D341Med (cell line): ENCODE data around the gene IZUMO4.

ENCODE experiments used
- DNase-seq: peaks from one replicate; pipeline ENCODE4 v3.0.0; 2012; ENCODE audit warnings: low spot score

IZUMO4 gene, protein sequence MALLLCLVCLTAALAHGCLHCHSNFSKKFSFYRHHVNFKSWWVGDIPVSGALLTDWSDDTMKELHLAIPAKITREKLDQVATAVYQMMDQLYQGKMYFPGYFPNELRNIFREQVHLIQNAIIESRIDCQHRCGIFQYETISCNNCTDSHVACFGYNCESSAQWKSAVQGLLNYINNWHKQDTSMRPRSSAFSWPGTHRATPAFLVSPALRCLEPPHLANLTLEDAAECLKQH

DNA sequence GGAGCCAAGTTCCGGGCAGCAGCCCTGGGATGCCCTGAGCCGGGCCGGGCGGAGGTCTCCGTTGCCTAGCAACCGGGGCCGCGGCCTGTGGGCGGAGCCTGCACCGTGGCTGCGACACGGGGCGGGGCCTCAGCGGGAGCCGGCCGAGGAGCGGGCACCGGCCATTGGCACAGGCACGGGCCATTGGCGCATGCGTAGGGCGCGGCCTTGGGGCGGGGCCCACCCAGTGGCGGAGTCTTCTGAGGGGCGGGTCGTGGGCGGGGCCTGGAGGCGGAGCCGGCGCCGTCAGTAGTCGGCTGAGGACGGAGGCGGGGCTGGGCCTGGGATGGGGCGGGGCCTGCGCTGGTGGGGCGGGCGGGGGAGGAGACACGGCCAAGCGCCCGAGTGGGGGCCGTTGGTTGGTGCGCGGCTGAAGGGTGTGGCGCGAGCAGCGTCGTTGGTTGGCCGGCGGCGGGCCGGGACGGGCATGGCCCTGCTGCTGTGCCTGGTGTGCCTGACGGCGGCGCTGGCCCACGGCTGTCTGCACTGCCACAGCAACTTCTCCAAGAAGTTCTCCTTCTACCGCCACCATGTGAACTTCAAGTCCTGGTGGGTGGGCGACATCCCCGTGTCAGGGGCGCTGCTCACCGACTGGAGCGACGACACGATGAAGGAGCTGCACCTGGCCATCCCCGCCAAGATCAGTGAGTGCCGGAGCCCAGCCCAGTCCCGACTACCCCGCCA, at the start of gene IZUMO4:
Gene IZUMO4, plus strand, starts transcription at position 436 of the 723 bp plus-strand sequence. Its CDS starts 31 bp downstream, at position 467.
- peak; percentile 99 for DNase-seq

DNA sequence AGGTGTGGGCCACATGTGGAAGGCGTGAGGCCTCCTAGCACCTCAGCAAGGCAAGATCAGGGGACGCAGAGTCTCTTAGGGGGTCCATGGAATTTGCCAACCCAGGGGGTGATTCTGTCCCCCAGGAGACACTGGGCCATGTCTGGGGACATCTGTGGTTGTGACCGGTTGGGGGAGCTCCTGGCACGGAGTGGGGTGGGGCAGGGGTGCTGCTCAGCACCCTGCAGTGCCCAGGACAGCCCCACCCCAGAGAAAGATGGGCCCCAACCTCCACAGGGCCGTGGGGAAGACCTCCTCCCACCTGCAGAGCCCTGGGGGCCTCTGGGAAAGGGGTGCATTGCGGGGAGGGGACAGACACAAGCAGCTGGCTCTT, 49.7 kb upstream of the IZUMO4 start:
- no peak for DNase-seq

DNA sequence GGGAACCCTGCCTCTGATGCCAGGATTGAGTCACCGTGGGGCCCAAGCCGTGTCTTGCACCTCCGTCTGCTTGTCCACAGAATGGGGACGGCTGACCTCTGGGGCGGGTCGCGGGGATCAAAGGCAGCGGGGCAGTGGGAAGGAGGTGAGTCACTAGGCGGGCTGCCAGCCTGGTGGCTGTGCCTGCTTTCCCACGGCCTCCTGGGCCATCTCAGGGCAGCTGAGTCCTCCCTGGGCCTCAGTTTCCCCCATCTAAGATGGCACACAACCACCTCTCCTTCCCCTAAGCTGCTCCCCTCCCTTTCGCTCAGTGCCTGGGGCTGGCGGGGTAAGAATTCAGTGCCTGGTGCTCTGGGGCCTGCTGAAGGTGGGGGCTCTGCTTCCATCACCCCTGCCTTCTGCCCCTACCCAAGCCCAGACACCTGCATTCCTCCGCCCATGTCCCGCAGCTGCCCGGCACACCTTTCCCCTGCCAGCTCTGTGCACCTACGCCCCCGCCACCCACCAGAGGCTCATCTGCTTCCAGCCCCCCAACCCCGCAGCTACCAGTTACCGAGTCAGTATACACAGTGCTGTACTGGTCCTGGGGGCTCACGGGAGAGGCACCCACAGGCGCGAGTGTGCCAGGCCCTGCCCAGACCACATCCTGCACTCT, 49.1 kb upstream of the IZUMO4 start:
- DNase-seq: no peak

DNA sequence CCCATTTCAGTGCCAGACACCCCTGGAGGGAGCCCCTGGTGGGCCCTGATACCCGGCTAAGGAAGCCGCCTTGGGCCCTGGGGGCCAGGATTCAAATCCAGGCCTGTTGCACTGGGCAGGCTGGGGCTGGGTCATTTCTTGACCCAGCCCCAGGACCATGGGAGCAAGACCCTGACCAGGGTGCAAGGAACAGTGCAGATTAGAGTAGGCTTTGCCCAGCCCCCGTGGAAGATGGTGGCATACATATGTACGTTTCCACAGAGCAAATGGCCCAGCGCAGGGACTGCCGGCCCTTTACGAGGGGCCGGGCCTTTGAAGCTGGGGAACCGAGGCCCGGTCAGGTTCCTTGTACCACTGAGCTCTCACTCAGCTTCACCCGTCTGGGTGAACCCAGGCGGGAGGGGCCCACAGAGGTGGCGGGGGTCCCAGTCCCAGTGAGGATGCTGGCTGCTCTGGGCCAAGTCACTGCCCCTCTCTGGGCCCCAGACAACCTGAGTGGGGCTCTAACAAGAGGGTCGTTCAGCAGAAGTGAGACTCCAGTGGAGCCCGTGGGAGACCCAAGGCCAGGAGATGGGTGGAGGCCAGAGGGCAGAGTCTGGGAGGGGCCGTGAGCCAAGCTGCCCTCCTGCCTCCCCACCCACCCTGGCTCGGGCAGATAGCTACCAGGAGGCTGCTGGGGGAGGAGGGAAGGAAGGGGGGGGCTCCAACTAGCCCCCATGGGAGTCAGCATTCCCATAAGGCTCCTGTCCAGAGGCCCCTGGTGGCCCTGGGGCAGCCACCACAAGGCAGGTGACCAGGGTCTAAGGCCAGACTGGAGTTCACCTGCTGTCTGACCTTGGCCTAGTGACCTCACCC, 48.4 kb upstream of the IZUMO4 start:
- no peak for DNase-seq

DNA sequence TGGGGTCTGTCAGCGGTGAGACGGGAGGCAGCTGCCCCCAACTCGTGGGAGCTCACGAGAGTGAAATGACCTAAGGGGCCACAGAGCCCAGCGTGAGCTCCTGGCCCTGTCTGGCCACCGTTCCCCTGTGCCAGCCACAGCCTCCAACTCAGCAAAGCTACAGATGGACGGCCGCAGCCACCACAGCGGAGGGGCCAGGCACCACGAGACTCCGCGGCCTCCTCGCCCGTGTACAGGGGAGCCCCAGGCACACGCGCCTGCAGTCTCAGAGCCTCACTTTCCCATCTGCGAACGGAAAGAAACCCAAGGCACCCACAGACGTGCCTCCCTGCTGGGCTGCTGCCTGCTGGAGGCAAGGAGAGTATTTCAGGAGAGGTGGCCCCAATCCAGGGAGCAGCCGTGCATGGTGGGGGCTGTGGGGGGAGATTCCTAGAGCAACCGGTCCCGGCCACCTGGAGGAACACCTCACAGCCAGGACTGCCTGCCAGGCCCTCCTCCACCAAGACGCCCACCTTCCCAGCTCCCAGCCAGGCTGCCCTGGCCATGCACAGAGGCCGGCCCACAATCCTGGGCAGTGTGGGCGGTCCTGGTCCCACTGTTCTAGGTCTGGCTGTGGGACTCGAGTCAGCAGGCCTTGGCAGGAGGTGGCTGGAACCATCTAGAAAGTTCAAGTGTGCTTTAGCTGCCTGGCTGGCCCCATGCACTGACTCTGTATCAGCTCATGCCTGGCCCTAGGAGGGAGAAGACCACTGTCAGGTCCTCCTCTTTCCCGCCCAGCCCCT, 47.6 kb upstream of the IZUMO4 start:
- DNase-seq: no peak

DNA sequence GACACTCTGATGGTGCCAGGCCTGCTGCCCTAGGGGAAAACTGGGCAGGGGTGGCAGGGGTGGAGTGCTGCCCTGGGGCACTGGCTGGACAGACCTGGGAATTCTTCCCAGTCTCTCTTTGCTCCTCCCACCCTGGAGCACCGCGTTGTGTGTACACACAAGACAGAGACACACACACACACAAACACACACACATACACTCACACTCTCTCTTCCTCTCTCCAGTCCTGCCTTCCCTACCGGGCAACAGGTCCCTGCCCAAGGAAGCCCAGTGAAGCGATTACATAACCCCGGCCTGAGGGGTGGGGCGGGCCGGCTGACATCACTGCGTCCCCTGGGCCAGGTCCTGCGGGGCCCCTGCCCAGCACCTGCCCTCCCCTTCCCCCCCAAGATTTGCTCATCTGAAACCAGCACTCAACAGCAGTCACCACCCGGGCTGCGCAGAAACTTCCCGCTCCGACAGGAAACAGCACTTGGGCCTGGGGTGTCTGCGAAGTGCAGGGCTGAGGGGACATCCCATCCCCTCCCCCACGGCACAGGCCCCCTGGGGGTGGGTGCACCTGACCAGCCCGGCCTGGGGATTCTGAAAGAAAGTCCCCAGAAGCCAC, 46.9 kb upstream of the IZUMO4 start:
- DNase-seq: no peak

DNA sequence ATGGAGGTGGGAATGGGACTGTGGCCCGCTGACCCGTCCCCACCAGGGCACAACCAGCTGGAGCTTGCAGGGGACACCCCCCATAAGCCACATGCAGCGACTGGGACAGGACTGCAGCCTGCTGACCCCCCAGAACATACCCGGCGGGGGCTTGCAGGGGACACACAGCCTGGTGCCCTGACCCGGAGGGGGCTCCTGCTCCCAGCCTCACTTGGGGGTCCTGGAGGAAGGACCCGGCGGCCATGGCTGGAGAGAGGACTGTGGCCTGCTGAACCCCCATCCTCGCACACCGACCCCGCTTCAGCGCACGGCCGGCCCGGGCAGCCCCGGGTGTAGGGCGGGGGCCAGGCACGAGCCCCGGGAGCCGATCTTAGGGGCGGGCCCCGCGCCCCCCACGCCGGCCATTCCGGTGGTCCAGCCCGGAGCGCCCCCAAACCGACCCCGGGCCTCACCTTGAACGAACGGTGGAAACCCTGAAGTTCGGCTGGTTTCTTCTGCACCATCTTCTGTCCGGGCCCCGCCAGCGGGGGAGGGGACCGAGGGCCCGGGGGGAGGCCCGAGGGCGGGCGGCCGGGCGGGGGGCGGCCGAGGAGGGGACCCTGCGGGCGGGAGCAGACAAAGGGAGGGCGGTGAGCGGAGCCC, 46.2 kb upstream of the IZUMO4 start:
- no peak for DNase-seq

DNA sequence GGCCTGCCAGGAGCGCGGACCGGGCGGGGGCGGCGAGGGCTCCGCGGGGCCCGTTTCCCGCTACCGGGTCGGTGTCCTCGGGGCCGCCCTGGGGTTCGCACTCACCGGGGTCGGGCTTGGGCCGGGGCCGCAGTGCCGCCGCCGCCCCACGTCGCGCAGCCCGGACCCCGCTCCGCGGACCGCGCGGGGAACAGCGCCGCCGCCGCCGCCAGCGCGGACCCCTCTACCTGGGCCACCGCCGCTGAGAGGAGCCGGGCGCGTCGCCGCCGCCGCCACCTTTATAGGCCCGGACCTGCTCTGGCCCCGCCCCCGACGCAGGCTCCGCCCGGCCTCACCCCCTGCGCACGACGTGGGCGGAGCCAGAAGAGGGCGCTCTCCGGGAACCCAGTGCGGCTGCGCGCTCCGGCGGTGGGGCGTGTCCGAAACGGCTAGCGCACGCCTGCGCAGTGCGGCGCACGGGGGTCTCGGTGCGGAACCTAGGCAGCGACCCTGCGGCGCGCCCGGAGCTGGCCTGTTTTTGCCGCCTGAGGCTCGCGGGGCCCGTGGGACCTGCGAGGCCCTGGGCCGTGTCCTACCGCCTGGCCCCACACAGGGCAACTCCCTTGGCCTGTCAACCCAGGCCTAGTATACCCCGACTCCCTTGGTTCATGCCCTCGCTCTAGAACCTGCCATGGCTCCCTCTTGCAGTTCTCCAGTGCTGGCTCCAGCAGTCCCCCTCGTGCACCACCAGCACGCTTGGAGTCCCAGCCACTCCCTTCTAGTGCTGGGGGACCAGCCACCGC, 45.5 kb upstream of the IZUMO4 start, which contains the start of gene MKNK2:
Gene MKNK2, minus strand, starts transcription at position 254 of the 782 bp plus-strand sequence. CDS start 393 bp downstream, outside the sequence.
- DNase-seq: peak; percentile 99

DNA sequence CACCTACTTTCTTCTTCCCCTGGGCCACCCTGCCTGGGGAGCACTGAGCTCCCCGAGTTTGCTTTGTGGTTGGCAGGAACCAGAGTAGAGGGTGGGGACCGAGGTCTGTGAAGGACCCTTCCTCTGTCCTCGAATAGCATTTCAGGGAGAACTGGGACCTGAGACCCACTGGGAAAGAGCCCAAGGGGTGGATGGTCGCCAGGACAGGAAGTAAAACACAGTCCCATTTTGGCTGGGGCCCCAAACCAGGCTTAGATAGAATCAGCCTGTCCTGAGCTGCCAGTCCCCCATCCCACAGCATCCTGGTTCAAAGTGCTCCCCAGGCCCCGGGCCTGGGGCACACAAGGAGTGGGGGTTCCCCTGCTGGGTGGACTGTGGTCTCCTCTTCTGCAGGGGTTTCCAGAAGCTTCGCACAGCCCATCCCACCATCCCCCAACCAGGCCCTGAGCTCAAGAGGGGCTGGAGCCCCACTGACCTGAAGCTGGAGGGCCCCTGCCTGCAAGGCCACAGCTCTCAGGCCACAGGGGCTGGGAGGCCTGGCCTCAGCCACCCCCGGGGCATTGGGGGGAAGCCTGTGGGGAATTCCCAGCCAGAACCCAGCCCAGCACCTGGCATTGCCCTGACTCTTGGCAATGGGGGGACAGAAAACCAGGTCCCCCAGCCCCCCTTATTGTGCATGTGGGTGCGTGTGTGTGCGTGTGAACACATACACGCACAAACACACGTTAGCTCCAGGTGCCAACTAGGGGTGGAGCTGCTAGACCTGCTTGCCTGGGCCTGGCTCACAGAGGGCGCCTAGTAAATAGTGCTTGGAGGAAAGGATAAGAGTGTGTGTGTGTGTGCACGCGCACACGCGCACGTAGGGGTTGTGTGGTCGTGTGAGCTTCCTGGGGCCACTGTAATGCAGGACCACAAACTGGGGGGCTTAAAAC, 44.7 kb upstream of the IZUMO4 start:
- no peak for DNase-seq

DNA sequence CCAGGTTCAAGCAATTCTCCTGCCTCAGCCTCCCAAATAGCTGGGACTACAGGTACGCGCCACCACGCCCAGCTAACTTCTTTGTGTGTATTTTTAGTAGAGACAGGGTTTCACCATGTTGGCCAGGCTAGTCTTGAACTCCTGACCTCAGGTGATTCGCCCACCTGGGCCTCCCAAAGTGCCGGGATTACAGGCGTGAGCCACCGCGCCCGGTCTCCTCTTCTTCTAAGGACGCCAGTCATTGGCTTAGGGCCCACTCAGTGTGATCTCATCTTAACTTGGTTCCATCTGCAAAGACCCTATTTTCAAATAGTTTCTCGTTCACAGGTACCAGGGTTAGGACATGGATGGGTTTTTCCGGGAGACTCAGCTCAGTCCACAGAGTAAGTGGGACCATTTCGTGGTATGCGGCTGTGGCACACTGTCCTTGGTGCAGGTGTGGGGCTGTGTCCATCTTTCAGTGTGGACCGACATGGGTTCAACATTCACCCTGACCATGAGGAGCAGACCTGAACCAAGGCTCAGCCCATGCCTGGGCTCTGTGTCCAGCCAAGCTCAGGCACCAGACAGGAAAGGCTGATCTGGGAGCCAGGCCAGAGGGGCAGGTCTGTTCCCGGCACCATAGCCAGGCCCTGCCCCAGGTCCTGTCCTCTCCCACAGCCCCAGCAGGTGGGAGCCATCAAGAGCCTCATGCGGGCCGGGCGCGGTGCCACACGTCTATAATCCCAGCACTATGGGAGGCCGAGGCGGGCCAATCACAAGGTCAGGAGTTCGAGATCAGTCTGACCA, 42.9 kb upstream of the IZUMO4 start:
- DNase-seq: no peak

DNA sequence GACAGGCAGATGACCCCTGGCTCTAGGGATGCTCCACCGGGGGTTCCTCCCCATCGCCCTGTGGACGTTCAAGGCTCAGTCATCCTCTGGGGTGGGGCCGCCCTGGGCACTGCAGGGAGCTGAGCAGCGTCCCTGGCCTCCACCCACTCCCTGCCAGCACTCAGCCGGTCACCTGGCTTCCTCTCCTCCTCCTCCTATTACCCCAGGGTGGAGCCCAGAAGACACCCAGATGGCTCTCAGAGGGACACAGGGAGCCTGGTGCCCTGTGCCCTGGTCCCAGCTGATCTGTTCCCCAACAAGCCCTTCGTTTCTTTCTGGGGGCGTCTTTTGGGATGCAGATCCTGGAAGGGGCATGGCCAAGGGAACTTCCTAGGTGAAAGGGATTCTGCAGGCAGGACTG, 42.0 kb upstream of the IZUMO4 start:
- DNase-seq: no peak

DNA sequence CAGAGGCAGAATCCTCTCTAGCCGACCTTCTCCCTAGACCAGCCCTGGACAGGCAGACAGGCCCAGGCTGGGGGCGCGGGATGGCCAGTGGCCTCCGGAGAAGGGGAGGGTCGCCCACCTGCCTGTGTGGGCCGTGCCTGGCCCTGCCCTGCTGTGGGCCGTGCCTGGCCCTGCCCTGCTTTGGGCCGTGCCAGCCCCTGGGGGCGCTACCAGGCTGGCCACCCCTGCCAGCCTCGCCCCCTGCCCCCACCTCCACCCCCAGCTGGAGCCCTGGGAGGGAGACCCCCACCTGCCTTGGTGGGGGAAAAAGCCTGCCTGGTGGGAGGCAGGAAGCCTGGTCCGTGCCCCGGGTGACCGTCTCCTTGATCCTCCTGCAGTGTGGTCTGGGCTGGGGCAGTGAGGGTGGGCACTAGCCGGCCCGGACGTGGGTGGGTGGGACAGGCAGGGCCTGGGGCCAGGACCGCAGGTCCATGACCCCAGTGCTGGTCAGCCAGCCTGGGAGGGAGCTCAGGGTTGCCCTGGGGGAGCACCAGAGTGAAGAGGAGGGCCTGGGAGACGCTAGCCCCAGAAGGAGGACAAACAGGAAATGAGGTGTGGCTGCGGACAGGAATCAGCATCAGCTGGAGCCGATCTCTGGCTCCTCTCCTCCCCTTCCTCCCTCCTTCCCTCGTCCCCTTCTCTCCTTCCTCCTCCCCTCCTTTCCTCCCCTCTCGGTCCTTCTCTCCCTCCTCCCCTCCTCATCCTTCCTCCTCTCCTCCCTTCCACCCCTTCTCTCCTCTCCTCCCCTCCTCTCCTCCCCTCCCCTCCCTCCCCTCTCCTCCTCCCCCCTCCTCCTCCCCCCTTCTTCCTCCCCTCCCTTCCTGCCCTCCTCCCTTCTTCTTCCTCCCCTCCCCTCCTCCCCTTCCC, 40.5 kb upstream of the IZUMO4 start:
- DNase-seq: no peak

DNA sequence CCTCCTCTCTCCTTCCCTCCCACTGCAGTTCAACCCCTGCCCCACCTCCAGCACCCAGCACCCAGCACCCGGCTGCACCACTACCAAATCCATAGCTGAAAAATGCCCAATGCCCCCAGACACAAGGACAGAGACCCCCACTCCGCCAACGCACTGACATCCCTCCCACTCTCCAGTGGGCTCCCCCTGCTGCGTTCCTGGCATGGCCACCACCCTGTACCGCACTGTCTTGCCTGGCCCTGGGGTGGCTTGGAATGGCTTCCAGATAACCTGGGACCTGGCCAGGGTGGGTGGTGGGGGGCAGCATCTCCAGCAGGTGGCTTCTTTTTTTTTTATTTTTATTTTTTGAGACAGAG, 39.9 kb upstream of the IZUMO4 start:
- no peak for DNase-seq

DNA sequence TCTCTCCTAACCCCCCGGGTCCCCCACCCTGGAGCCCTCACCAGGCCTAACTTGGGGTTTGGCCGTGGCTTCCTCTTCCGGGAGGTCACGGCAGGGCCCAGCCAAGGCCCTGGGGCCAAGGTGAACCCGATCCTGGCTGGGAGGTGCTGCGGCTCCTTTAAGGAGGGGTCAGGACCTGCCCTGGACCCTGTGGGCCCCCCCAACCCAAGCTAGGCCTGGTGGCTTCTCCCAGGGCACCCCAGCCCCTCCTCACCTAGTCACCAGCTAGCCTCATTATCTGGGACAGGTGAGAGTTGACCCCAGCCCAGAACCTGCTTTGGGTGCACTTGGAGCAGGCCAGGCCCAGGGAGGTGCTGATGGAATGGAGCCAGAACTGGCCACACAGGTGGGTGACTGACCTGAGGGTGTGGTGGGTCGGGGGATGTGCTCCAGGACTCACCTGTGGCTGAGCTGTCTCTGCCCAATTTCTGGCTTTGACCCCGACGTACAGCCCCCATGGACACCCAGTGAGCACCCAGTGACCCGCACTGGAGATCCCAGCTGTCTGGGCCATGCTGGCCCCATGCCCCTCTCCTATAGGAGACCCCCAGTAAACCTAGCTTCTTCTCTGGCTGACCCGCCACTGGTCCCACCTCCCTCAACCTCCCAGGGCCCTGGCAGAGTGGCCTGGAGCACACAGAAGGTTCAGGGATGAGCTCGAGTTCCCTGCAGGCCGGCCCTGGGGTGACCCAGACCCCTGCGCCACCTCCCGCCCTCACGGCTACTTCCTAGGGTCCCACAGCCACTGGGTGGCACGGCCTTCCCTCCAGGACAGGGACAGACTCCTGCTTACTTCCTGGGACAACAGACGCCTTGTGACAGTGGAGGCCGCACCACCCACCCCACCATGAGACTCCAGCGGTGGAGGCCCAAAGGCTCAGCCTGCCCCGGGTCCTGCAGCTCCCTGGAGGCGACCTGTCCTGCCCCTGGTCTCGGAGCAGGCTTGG, 38.9 kb upstream of the IZUMO4 start:
- DNase-seq: no peak

DNA sequence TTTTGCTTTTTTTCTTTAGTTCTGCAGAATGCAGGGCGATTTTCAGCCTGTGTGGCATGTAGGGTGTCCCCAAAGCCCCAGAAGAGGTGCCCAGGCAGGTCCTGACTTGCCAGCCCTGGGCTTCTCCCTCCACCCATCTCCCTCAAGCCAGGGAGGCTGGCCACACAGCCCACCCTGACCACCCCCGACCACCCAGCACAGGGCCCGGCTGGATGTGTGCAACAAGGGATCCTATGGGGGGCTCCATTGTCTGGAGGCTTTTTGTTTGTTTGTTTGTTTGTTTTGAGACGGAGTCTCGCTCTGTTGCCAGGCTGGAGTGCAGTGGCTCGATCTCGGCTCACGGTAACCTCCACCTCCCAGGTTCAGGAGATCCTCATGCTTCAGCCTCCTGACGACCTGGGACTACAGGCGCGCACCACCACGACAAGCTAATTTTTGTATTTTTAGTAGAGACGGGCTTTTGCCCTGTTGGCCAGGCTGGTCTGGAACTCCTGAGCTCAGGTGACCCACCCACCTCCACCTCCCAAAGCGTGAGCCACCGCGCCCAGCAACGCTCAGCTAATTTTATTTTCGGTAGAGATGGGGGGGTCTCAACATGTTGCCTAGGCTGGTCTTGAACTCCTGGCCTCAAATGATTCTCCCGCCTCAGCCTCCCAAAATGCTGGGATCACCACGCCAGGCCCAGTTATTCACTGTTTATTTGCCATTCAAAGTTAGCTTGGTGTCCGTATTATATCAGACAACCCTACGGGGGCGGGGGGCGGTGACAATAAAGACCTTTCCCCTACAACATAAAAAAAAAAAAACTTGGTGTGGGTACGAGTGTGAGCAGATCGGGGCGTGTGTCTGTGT, 37.9 kb upstream of the IZUMO4 start:
- DNase-seq: no peak
